PC-9 (cell line): ENCODE measurements around the gene ACHE.

Experiments
- CTCF ChIP-seq: fragments of 200-600 bp; sonication (generic); conservative IDR thresholded peaks from 2 replicates; pipeline ENCODE4 v1.6.1; 2017; ENCODE audit warnings: mixed run types, antibody characterized with exemption, mild to moderate bottlenecking, moderate library complexity
- EZH2 ChIP-seq: fragments of 200-600 bp; sonication (generic); IDR thresholded peaks from 2 replicates; pipeline ENCODE4 v1.8.0; 2017; ENCODE audit warnings: antibody characterized with exemption, low read depth

- no peak for TF ChIP-seq CTCF
- TF ChIP-seq EZH2, result no peak
Measured at GRCh38 chr7:100884736-100885439, 10.8 kb downstream of the ACHE start.
